GM21447 (cell line): ENCODE data around the gene DACT3.

Experiments used
- ATAC-seq: cut with Tn5 transposase; IDR thresholded peaks from one replicate; pipeline ENCODE4 v1.9.1; 2021; ENCODE audit not compliant: unreplicated experiment

DACT3 gene, protein sequence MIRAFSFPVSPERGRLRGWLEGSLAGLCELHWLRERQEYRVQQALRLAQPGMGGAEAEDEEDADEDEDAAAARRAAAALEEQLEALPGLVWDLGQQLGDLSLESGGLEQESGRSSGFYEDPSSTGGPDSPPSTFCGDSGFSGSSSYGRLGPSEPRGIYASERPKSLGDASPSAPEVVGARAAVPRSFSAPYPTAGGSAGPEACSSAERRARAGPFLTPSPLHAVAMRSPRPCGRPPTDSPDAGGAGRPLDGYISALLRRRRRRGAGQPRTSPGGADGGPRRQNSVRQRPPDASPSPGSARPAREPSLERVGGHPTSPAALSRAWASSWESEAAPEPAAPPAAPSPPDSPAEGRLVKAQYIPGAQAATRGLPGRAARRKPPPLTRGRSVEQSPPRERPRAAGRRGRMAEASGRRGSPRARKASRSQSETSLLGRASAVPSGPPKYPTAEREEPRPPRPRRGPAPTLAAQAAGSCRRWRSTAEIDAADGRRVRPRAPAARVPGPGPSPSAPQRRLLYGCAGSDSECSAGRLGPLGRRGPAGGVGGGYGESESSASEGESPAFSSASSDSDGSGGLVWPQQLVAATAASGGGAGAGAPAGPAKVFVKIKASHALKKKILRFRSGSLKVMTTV

DNA sequence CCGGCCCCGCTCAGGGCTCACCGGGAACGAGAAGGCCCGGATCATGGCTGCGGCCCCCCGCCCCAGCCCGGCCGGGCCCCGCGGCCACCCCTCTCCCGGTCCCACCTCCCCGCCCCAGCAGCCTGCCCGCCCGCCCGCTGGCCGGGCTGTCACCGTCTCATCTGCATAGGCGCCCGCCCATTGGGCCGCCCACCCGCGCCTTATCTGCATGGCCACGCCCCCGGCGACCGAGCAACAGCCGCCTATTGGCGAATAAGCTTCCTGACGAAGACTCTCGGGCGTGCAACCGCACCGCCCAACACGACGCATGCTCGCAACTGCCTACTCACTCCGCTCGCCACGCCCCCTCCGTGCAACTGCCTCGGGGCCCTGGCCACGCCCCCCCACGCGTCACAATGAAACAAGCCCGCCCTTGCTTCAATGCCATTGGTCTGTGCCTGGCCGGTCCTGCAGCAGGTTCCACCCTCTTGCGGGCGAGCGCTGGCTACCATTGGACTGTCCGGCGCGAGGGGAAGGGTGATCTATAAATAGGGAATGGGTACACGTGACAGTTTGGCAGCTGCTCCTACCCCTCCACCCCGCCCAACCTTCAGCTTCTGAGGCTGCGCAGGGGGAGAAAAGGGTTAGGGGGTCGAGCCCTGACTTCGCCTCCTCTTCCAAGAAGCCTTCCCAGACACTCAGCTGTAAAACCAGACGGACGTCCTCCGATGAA, at the start of gene DACT3:
TSS of gene DACT3 (minus strand) at position 163 of the 712 bp plus-strand sequence. CDS start at position 45, 118 bp downstream.
- peak; percentile 84 for ATAC-seq

DNA sequence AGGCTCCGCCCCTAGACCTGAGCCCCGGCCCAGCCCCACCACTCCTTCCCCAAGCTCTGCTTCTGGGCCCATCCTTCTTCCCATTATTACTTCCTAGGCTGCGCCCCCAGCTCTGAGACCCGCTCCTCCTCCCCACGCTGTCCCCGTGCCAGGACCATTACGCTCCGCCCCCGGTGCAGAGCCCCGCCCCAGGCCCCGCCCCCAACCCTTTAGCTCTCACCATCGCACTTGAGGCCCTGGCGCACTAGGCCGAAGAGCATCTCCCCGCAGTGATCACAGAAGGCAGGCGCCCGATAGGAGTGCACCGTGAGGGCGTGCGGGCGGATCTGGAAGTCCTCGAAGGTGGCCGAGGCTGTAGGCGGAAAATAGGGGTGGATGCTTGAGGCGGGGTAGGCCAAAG, 49.7 kb upstream of the DACT3 start:
- no peak for ATAC-seq

DNA sequence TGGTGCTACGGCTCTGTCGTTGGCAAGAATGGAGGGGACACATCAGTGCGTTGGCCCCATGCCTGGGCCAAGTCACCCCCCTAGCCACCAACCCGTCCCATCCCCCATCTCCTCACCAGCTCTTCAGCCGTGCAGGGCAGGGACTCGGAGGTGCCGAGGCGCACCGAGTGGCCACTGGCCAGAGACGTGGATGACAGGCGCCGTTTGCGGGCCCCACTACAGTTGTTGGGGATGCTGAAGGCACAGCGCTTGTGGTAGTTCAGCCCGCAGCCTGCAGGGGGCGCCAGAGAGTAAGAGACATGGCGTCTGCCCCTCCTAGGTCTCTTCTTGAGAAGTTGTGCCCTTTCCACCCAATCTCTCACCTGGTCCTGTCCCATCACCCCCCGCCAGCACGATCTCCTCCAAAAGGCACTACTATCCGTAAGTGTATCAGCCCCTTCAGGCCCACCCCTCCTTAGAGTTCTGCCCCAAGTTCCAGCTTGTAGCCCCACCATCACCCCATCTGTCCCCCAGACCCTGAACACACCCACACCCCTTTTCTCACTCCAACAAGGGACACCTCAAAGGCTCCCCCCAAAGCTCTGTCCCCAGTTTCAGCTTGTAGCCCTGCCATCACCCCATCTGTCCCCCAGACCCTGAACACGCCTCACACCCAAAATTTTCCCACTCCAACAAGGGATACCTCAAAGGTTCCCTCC, 43.5 kb upstream of the DACT3 start:
- ATAC-seq = no peak

DNA sequence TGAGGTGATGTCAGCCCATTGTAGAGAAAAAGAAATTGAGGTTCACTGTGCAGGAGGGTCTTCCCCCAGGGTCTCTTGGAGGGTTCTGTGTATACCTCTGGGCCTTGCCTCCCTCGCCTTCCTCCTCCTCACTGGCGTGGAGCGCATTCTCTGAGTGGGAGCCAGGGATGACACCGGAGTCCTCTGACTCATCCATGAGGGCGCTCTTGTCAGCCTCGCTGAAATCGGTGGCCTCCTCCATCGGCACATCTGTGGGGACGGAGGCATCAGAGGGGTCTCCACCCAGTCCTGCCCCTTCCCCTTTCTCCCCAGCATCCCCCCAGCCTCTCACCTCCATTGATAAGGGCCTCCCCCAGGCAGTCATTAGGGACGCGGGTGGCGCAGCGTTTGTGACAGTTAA, 39.7 kb upstream of the DACT3 start:
- ATAC-seq = no peak

DNA sequence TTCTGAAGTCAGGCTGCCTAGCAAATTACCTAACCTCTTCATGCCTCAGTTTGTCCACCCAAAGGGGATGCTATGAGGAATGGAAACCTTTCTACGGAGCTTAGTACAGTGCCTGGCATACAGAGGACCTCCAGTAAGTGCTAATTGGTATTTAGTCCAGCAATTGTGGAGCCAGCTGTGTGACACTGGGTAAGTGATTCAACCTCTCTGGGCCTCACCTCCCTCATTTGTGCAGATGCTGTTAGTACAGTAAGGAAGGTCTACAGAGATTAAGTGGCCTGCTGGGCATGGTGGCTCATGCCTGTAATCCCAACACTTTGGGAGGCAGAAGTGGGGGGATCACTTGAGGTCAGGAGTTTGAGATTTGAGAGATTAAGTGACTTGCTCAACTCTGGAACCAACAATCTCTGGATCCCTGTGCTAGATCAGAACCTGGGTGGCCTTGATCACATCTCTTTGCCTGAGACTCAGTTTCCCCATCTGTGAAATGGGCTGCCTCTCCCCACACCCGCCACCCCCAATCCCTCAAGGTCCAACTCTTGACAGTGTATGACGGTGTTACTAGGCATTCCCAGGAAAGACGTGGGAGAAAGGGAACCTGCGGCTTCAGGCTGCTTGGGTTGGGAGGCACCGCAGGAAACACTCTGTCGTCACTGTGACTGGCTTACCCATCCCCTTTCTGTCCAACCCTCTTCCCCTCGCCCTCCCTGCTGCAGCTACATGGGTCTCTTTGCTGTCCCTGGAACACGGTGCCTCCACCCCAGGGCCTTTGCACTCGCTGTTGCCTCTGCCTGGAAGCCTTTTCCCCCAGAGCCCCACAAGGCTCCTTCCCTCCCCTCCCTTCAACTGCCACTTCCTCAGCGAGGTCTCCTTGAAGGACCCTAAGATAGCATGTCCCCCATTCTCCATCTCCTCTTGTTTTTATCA, 37.7 kb upstream of the DACT3 start:
- ATAC-seq = no peak

DNA sequence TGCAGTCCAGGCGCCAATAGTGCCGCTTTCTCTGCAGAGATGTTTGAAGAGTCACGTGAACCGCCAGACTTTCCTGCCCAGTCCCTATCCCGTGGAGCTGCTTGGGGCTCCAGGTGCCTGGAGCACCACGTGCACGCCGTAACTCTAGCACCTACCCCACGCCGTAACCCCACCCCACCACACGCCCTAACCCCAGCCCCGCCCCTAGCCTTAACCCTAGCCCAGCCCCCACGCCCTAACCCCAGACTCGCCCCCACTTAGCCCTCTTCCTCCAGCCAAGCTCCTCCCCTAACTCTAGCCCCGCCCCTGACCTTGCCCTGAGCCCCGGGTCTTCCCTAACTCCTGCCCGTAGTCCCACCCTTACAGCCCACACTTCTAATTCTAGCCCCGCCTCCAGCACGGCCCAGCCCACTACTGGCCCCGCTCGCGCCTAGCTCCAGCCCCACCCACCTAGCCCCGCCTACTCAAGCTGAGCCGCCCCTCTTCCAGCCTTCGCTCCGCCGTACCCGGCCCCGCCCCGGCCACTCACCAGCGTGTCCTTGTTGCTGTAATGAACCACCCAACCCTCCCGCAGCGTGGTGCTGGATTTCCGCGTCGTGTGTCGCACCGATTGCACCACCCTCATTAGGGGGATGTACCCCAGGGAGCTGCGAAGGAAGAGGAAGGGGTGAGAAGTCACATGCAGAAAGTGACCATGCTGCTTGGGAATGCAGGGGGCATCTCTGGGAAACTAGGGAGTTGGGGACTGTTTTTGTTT, 36.4 kb upstream of the DACT3 start:
- no peak for ATAC-seq

DNA sequence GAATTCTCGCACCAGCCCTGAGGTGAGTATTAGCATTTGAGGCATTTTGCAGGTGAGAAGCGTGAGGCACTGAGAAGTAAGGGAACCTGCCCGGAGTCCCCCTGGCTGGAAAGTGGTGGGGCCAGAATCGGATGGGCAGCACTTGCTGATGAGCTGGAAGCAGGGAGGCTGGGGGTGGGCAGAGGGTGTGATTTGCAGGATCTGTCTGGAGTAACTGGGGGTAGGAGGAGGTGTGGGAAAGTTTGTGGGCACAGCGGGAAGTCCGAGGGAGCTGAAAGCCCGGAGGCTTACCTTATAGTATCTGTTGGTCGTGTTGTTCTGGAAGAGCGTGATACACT, 35.9 kb upstream of the DACT3 start:
- no peak for ATAC-seq

DNA sequence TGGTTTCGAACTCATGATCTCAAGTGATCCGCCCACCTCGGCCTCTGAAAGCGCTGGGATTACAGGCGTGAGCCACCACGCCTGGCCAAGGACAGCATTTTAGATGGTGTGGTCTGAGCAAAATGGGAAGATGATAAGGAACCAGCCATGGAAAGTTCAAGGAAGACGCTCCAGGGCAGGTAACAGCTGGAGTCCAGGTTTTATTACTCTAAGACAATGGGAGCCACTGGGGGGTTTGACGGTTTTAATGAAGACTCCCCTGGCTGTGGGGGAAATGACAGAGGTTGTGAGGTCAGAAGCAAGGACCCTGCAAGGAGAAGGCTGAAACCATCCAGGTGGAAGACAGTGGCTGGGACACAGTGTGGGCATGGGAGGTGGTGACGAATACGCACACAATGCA, 35.1 kb upstream of the DACT3 start:
- ATAC-seq = no peak

DNA sequence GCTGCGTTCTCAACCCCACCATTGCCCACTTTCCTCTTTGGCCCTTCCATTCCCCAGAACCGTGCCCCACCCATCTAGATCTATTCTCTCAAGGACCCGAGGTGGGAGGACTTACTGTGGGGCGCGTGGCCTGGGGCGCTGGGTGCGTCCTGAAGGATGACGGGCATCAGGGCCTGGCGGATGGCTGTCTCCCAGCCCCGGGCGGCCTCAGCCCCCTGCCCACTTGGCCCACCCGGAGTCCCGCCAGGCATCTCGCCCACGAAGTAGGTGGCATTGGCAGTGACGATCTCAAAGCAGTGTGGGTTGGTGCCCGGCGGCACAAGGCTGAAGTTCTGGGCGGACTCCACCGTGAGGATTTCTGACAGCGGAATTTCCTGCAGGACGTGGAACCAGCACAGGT, 32.8 kb upstream of the DACT3 start:
- ATAC-seq = no peak

DNA sequence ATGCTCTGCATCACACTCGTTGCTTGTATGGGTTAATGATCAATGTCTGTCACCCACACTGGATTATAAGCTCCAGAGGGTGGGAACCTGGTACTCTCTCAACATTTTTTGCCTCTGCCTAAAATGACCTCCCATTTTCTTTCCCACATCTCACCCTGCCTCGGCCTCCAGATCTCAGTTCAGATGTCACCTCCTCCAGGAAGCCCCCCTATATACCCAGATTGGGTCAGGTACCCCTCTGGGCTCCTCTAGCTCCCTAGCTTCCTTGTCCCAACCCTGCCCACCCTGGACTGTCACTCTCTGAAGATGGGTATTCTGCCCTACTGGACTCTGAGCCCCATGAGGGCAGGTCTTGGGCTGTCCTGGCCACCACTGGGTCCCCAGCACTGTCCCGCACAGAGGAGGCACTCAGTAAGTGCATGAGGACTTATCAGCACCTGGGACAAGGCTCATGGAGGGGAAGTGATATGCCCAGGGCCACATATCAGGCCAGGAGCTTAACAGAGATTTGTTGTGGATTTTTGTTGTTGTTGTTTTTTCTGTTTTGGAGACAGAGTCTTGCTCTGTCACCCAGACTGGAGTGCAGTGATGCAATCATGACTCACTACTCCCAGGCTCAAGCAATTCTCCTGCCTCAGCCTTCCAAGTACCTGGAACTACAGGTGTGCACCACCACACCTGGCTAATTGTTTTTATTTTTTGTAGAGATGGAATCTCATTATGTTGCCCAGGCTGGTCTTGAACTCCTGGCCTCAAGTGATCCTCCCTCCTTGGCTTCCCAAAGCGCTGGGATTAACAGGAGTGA, 32.1 kb upstream of the DACT3 start:
- ATAC-seq = no peak

DNA sequence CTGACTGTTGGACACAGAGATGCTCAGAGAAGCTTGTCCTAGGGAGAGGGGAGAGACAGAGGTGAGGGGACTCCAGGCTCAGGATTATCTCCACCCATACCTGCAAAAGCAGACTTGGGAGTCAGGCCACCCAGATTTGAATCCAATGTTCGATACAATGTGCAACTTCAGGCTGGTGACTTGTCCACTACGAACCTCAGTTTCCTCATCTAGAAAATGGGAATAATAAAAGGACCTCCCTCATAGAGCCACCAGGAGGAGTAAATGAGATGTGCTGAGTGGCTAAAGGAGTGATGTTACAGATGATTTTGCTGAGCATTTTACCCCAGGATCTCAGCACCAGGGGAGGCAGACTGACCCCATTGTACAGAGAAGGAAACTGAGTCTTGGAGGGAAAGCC, 31.0 kb upstream of the DACT3 start:
- no peak for ATAC-seq

DNA sequence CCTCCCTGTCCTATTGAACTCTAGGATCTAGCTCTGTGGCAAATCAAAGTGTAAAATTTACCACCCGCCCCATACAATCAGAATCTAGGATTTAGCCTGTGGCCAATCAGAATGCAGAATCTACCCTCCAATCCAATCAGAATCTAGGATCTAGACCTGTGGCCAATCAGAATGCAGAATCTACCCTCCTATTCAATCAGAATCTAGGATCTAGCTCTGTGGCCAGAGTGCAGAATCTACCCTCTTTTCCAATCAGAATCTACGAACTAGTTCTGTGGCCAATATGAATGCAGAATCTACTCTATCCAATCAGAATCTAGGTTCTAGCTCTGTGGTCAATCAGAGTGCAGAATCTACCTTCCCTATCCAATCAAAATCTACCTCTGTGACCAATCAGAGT, 30.1 kb upstream of the DACT3 start:
- no peak for ATAC-seq

DNA sequence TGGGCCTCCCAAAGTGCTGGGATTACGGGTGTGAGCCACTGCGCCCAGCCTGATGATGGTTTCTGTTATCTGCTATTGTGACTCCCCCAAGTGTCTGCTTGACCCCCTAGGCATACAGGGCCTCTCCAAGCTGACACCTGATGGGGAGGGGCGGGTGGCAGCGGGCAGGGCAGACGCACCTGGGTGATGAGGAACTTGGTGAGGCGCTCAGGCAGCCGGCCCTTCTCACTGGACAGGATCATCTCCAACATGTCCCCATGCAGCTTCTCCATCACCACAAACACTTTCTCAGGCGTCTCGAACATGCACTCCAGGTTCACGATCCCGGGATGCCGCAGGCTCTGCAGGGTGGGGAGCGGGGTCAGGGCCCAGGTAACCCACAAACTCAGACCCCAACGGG, 28.4 kb upstream of the DACT3 start:
- ATAC-seq = no peak

DNA sequence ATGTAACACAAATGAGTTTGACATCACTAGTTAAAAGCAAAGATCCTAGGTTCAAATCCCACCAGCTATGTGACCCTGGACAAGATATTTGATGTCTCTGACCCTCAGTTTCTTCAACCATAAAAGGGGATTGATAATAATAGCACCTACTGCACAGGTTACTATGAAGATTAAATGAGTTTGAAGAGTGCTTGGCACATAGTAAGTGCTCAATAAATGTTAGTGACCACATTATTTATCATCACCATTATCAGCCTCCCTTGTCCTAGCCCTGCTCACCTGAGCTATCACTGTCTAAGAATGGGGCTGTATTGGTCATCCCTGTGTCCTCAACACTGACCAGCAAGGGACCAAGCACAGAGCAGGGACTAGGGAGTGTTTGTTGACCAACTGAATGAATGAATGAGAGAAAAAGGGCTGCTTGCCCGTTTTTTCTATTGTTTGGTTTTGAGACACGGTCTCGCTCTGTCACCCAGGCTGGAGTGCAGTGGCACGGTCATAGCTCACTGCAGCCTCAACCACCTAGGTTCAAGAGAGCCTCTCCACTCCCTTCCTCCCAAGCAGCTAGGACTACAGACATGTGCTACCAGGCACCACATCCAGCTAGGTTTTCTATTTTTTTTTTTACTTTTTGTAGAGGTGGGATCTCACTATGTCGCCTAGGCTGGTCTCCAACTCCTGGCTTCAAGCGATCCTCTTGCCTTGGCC, 26.6 kb upstream of the DACT3 start:
- no peak for ATAC-seq

DNA sequence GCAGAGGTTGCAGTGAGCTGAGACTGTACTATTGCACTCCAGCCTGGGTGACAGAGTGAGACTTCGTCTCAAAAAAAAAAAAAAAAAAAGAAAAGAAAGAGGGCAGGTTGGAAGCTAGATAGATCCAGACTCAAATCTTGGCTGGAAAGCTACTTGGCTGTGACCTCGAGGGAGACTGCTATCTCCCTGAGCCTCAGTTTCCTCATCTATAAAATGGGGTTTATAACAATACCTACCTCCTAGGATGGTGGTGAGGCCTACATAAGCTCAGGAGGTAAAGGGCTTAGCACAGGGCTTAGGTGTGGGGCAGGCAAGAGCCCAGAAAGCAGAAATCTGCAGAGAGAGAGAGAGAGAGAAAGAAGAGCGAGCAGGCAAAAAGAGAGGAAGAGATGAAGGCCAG, 24.2 kb upstream of the DACT3 start:
- ATAC-seq = no peak

DNA sequence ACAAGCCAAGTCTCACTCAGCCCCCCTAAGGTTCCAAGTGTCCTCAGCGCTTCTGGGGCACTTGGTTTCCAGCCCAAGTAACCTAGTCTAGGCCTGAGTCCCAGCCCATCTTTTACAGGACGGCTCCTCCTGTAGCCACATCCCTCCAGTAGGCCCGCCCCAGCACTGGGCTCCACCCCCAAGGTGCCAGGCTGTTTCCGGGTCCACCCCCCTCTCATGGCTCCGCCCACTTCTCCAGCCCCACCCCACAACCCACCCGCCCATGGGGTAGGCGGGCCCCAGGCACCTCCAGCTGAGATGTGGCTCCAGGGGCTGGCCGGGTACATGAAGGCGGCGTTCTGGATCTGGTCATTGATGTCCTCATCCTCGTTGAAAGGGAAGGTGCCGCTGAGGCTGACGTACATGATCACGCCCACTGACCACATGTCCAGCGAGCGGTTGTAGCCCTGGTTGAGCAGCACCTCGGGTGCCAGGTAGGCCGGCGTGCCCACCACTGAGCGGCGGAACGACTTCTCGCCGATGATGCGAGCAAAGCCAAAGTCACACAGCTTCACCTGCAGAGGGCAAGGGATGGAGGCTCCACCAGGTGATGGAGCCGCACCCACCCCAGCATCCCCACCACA, 17.2 kb upstream of the DACT3 start:
- no peak for ATAC-seq

DNA sequence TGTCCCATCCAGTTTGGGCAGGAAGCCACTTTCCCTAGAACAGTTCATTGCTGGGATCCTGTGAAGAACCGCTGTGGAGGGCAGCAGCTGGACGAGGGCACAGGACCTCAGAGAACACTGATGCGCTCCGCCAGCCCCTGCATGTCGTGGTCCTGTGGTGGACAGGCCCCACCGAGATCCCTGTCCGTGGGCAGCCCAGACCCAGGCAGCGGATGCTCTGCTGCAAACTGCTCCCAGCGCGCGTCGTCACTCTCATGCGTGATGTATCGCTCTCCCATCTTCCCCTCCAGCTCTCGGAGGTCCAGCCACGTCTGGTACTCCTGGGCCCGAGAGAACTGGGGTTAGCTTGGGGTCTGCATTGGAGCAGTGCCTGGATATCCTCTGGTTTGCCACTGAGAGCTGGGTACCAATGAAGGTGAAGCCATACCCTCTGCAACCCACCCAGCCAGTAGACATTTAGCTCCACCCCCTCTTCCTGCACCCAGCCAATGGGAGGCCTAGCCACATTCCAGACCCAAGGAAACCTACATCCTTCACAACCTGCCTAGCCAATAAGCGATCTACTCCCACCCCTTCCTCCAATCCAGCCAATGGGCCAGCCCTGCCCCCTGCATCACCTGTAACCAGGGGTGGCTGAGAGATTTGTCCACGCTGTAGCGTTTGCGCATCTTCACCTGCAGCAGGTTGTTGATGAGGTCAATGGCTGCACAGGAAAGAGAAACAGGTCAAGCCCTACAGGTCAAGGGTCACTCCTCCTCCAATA, 13.6 kb upstream of the DACT3 start:
- no peak for ATAC-seq
